ENCODE measurements around the gene BORCS8.
A peak's percentile ranks its signal among the peaks of the same experiment; 100 is the strongest.

BORCS8 gene

GRCh38 chr19:19213426-19214158 is 21.6 kb upstream of the BORCS8 start:
- no peak for DNase-seq (ENCODE audit: low spot score)

- no peak for DNase-seq (ENCODE audit: low spot score)
Measured at GRCh38 chr19:19212916-19213315, 21.0 kb upstream of the BORCS8 start.

- no peak for DNase-seq (ENCODE audit: low spot score)
Measured at GRCh38 chr19:19211499-19212420, 19.8 kb upstream of the BORCS8 start, which contains the start of gene NCAN. TSS of gene NCAN (plus strand) at chr19:19211958. CDS start at chr19:19216954, 4,996 bp downstream.

- no peak for DNase-seq (ENCODE audit: low spot score)
Measured at GRCh38 chr19:19209372-19209771, 17.4 kb upstream of the BORCS8 start.

GRCh38 chr19:19207637-19208572 is 16.0 kb upstream of the BORCS8 start:
- no peak for DNase-seq (ENCODE audit: low spot score)

GRCh38 chr19:19206938-19207337 is 15.0 kb upstream of the BORCS8 start:
- DNase-seq (ENCODE audit: low spot score), result no peak

- no peak for DNase-seq (ENCODE audit: low spot score)
Measured at GRCh38 chr19:19205416-19206410, 13.8 kb upstream of the BORCS8 start.

- no peak for DNase-seq (ENCODE audit: low spot score)
Measured at GRCh38 chr19:19204181-19204580, 12.2 kb upstream of the BORCS8 start.

- peak; percentile 98 for DNase-seq (ENCODE audit: low spot score)
Measured at GRCh38 chr19:19203012-19203856, 11.3 kb upstream of the BORCS8 start, which contains the start of gene NR2C2AP. TSS of gene NR2C2AP (minus strand) at chr19:19203414. CDS start at chr19:19203060, 354 bp downstream.

GRCh38 chr19:19202707-19203011 is 10.7 kb upstream of the BORCS8 start:
- no peak for DNase-seq (ENCODE audit: low spot score)

- DNase-seq (ENCODE audit: low spot score), result no peak
Measured at GRCh38 chr19:19201697-19202630, 10.0 kb upstream of the BORCS8 start.

- DNase-seq (ENCODE audit: low spot score), result no peak
Measured at GRCh38 chr19:19193926-19194325, 2.0 kb upstream of the BORCS8 start.

GRCh38 chr19:19192910-19193423 is 1.0 kb upstream of the BORCS8 start:
- DNase-seq (ENCODE audit: low spot score), result peak; percentile 25

- no peak for DNase-seq (ENCODE audit: low spot score)
Measured at GRCh38 chr19:19191768-19192077, 229 bp downstream of the BORCS8 start.

- no peak for DNase-seq (ENCODE audit: low spot score)
Measured at GRCh38 chr19:19186742-19187141, 5.2 kb downstream of the BORCS8 start.

- peak; percentile 36 for DNase-seq (ENCODE audit: low spot score)
Measured at GRCh38 chr19:19185853-19186740, 5.9 kb downstream of the BORCS8 start.

GRCh38 chr19:19181488-19181998 is 10.4 kb downstream of the BORCS8 start:
- no peak for DNase-seq (ENCODE audit: low spot score)
